Tibial nerve (tissue), 3 donors: ENCODE results near the gene EXOC3.

Source experiments
- EP300 ChIP-seq, 2 donors: sonication (generic); formaldehyde crosslinking; IDR thresholded peaks; one replicate each; pipeline ENCODE4 v1.6.1; 2017; ENCODE audit warnings: antibody characterized with exemption in 2 of 2, mild to moderate bottlenecking in 1 of 2
- POLR2A ChIP-seq, 2 donors: fragments of 450-650 bp; IDR thresholded peaks; one replicate each; pipeline ENCODE4 v1.6.1; 2017; ENCODE audit warnings: antibody characterized with exemption in 2 of 2, mild to moderate bottlenecking in 2 of 2, moderate library complexity in 2 of 2

DNA sequence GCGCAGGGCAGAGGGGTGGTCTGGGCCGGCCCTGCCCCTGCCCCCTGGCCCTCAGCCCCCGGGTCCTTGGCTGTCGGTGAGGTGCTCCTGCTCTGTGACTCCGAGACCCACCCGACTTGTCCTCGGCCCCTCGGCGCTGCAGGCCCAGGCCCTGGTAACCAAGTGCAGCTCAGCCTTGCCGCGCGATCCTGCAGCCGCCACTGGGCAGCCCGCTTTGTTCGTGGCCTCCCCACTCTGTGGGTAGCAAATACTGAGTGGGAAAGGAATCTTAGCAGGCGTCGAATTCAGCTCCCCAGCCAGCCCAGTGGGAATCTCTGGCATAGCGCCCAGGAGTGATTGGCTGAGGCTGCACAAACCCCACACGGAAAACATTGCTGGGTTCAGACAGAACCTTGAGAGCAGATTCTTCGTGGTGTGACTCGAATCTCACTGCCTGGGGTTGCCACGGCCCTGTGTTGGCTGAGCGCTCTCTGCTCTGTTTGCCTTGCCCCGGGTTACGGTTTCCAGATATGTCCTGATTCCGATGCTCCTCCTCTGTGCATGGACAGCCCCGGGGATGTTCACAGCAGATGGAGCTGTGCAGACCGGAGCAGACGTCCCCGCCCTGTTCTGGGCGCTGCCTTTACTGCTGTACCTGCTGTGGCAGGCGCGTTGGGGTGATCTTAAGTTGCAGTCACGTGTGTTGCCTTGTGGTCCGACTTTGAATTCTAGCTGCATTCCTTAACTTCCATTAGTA lies 13.4 kb upstream of the EXOC3 start:
- TF ChIP-seq POLR2A (IDR thresholded peaks at IDR 0.05) (no peak), EP300 (IDR thresholded peaks at IDR 0.05) (no peak)
